Activated naive CD4-positive, alpha-beta T cell treated with anti-CD3 and anti-CD28 coated beads, Interleukin-2, amount 50 U/mL, for 16 hours (primary cell): ENCODE measurements around the gene BPIFB6.

Experiments
- DNase-seq: peaks from one replicate; pipeline ENCODE4 v3.0.0-alpha.2; 2020

BPIFB6 gene

GRCh38 chr20:33064572-33065287, 33.3 kb downstream of the BPIFB6 start:
- DNase-seq: no peak

- no peak for DNase-seq
These were observed 34.3 kb downstream of the BPIFB6 start for GRCh38 chr20:33065785-33066184.

GRCh38 chr20:33067806-33068205, 36.4 kb downstream of the BPIFB6 start:
- no peak for DNase-seq

DNA sequence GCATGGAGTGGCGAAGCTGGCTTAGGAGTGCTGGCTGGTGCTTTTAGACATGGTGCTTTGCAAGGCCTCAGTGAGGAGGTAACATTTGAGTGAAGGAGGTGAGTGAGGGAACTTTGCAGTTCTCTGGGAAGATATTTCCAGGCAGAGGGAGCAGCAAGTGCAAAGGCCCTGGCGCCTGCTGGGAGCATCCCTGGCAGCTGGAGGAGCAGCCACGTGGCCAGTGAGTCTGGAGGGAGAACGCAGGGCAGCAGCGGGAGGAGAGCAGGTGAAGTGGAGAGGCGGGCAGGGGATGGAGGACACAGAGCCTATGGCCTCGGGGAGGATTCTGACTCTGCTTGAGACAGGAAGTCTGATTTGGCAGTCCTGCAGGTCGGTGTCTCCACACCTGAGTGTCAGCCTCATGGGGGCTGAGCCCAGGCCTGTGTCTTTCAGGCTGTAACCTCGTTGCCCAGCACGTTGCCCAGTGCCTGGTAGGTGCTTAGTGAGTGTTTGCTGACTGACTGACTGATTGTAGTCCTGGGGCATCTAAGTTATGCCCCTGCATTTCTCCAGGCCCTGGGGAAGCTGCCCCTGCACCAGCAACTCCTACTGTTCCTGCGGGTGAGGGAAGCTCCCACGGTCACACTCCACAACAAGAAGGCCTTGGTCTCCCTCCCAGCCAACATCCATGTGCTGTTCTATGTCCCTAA, 36.9 kb downstream of the BPIFB6 start:
- DNase-seq: no peak

DNA sequence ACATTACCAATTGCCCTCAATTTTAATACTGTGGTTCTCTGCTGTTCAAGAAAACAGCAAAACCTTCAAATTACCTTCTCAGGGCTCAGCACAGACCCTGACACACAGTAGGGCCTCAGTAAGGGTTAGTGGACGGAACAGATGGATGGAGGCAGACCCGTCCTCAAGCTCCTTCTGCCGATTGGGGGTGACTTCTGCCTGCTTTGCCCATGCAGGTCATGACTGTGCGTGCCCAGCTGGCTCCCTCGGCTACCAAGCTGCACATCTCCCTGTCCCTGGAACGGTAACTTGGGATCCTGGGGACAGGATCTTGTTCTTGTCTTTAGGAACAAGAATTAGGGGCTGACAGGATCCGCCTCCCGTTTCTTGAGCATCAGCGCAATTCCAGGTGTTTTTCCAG, 38.2 kb downstream of the BPIFB6 start:
- no peak for DNase-seq

GRCh38 chr20:33070111-33071053, 38.9 kb downstream of the BPIFB6 start:
- no peak for DNase-seq

DNA sequence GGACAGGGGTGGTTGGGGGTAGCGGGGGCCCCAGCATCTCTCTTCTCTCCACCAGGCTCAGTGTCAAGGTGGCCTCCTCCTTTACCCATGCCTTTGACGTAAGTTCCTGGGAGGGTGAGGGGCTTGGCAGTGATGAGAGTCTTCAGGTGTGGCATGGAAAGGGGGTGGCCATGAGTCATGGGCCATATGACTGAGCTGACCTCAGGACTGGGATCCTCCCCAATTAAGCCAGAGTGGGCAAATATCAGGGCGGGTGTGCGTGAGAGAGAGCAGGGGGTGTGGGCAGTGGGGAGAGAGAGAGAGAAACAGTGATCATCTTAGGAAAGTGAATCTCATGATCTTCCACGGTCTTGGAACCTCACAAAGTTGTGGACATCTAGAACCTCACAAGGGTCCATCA, 39.8 kb downstream of the BPIFB6 start:
- no peak for DNase-seq

DNA sequence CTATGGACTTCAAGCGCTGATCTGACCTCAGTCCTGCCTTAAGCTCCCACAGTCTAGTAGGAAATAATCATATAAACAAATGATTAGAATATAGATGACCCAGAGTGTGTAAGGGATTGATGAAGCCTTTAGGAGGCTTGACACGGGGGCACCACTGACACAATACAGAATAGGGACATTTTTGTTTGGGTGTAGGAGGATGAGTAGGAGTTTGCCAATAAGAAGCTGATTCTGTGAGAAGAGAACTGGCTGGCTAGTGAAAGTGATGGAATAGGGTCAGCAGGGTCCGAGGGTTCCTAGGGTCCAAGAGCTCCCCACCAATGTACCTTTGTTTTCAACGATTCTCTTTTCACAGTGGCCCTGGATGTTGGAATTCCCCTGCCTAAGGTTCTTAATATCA, 40.9 kb downstream of the BPIFB6 start:
- DNase-seq: no peak

GRCh38 chr20:33072813-33073212, 41.4 kb downstream of the BPIFB6 start:
- no peak for DNase-seq

- no peak for DNase-seq
These were observed 43.2 kb downstream of the BPIFB6 start for GRCh38 chr20:33074675-33075074.

DNA sequence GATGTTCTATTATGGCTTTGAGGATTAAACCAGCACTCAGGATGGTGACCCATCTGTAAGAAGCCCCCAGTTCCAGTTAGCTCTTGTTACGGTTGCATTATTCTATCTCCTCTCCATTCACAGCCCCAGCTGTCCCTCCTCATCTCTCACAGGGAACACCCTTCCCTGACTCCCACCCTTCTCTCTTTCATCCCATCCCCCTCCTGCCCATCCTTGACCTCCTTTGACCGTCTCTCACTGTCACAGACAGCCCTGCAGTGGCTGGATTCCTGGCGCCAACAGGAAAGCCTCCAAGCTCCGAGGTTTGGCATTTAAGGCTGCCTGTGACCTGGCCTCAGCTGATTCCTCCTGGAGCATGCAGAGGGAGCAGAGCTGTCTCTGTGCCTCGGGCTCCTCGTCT, 43.8 kb downstream of the BPIFB6 start:
- no peak for DNase-seq

DNA sequence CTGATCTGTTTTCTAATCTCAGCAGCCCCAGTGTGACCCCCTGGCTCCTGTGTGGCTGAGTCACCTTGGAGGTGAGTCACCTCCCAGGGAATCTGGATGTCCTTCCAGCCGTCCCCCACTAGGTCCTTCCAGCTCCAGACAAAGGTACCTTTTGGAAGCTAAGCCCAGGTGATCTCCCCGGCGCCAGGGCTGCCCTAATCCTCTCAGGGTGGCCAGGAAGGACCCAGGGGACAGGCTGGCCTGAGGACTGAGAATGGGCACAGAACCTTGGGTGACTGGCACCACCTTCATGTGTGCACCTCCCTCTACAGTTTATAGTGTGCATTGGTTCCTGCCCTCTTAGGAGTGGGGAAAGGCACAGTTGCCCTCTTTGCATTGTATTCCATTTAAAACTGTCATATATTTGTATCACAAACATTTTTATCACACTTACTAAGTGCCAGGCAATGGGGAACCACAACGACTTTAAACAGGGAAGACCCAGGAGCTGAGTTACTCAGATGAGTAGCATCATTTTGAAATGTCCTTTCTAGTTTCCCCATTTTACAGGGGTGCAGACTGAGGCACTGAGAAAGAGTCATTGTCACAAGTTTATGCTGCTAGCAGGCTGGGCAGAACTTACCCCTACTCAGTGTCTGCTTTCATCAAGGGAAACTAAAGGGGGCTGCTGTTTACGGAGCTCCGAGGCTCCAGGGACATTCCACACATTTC, 45.4 kb downstream of the BPIFB6 start:
- no peak for DNase-seq

- DNase-seq: no peak
These were observed 47.8 kb downstream of the BPIFB6 start, which contains the start of gene BPIFB4 for GRCh38 chr20:33079259-33079658. BPIFB4 (plus strand) TSS chr20:33079643; CDS start chr20:33081527, 1,884 bp downstream.

- DNase-seq: no peak
These were observed 50.1 kb downstream of the BPIFB6 start for GRCh38 chr20:33081411-33082154.

GRCh38 chr20:33082546-33082945, 51.1 kb downstream of the BPIFB6 start:
- DNase-seq: no peak

DNA sequence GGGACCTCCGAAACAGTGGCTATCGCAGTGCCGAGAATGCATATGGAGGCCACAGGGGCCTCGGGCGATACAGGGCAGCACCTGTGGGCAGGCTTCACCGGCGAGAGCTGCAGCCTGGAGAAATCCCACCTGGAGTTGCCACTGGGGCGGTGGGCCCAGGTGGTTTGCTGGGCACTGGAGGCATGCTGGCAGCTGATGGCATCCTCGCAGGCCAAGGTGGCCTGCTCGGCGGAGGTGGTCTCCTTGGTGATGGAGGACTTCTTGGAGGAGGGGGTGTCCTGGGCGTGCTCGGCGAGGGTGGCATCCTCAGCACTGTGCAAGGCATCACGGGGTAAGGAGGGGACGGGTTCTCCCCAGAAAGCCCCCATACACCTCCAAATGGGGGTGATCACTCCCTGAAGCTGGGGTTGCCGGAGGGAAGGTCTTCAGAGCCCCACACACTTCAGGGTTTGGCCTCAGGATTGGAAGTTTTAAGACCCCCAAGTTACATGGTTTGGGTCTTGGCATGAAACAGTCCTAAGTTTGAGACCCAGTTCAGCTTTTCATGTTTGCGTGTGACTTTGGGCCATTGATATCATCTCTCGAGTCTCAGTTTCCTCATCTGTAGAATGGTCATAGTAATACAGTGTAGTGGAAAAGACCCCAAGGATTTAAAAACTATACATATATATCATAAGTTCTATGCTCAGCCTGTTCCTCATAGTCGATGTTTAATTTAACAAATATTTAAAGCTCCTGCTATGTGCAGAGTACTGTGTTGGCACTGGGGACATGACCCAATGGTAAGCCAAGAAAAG, 52.3 kb downstream of the BPIFB6 start:
- DNase-seq: no peak

DNA sequence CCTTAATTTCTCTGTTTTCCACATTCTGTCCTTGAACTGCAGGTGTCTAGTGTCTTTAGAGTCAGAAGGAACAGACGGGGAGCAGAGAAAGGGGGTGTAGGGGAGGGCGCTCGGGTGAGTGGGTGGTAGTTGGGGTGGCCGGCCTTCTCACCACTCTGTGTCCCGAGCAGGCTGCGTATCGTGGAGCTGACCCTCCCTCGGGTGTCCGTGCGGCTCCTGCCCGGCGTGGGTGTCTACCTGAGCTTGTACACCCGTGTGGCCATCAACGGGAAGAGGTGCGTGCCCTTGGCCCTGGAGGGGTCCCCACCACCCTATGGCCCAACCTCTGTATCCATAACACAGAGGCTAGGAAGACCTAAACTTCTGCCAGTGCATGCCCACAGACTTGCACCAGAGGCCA, 53.3 kb downstream of the BPIFB6 start:
- no peak for DNase-seq

DNA sequence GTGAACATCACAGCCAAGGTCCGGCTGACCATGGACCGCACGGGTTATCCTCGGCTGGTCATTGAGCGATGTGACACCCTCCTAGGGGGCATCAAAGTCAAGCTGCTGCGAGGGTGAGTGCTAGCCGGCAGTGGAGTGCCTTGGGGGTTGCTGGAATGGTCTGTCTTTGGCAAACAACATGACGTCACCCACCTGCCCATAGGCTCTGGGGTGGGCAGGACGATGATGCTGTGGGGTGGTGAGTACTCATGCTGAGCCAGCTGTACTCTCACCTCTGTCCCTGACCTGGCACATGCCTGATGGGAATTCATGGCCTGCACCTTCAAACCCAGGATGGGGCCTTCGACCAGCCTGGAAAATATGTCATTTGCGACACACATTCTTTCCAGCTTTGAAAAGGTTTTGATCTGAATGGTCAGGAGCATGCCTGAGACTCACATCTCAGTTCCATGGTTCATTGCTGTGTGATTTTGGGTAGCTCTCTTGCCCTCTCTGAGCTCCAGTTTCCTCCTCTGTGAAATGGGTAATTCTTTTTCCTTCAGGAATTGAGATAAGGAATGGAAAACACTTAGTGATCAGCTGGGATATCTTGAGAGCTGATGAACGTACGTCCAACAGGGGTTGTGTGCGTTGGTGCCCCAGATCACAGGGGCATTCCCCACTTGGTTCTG, 54.7 kb downstream of the BPIFB6 start:
- no peak for DNase-seq

GRCh38 chr20:33091147-33091546, 59.7 kb downstream of the BPIFB6 start:
- no peak for DNase-seq

DNA sequence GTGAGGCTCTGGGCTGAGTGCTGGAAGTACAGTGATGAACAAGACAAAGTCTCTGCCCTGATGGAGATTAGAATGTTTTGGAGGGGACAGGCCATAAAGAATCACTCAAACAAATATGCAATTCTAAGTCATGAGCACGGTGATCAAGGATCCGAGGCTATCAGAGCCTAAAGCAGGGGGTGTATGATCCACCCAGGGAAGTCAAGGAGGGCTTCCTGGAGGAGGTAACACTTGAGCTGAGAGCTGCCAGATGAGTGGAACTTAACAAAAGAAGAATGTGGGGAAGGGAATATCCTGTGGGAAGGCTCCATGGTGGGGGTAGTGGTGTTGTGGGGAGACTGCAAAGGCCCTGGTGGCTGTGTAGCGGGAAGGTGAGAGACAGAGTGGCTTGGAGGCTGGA, 60.2 kb downstream of the BPIFB6 start:
- no peak for DNase-seq

- DNase-seq: no peak
These were observed 60.9 kb downstream of the BPIFB6 start for GRCh38 chr20:33092361-33092760.
